Naive thymus-derived CD4-positive, alpha-beta T cell (primary cell): ENCODE results near the gene LINGO1. TPM values are rescaled to one million over a fixed set of nuclear protein-coding genes. Genes with fewer than 3 reads are reported as not detected.

Experiments used
- ATAC-seq: fragments of 150-1000 bp; cut with Tn5 transposase; 2 replicates; pipeline ENCODE4 v1.10.0; 2021; ENCODE audit warnings: mild to moderate bottlenecking, moderate library complexity
- CTCF ChIA-PET: fragments of 350-600 bp; sonication (Branson Sonifier 250); formaldehyde crosslinking; loops from one replicate; lab custom pipeline; 2021; ENCODE audit warnings: antibody characterized with exemption; lab: Charles Lee
- POLR2A ChIA-PET: fragments of 350-600 bp; sonication (Branson Sonifier 250); formaldehyde crosslinking; loops from one replicate; lab custom pipeline; 2021; ENCODE audit warnings: antibody characterized with exemption, inconsistent platforms; lab: Charles Lee
- DNase-seq, 9 donors: peaks; one replicate each; pipeline versions ENCODE4 v3.0.0 to v3.0.0-alpha.2; 2020 to 2022; ENCODE audit warnings: mixed read lengths in 1 of 9
- H3K27ac ChIP-seq: one replicate; pipeline ENCODE4 v1.7.0; 2013; ENCODE audit warnings: mild to moderate bottlenecking, low read depth, low read length, moderate library complexity
- H3K27me3 ChIP-seq, 2 donors: one replicate each; pipeline ENCODE4 v1.7.0; 2013; ENCODE audit warnings: low read length in 2 of 2, mild to moderate bottlenecking in 2 of 2, moderate library complexity in 2 of 2; ENCODE audit not compliant: control insufficient read depth in 2 of 2, insufficient read depth in 2 of 2
- H3K36me3 ChIP-seq, 3 experiments: 1 replicate in 2 of 3; 2 replicates in 1 of 3; pipeline ENCODE4 v1.7.0; 2013; ENCODE audit warnings: low read length in 3 of 3, mild to moderate bottlenecking in 3 of 3, moderate library complexity in 1 of 3; ENCODE audit not compliant: insufficient read depth in 3 of 3, control insufficient read depth in 2 of 3
- H3K4me1 ChIP-seq, 2 donors: one replicate each; pipeline ENCODE4 v1.7.0; 2013; ENCODE audit warnings: low read length in 2 of 2, mild to moderate bottlenecking in 2 of 2, moderate library complexity in 1 of 2; ENCODE audit not compliant: control insufficient read depth in 2 of 2, insufficient read depth in 2 of 2
- H3K4me3 ChIP-seq: 2 replicates; pipeline ENCODE4 v1.7.0; 2013; ENCODE audit warnings: mild to moderate bottlenecking, low read length
- H3K9me3 ChIP-seq, 3 experiments: 1 replicate in 2 of 3; 2 replicates in 1 of 3; pipeline ENCODE4 v1.7.0; 2013; ENCODE audit warnings: low read length in 3 of 3; ENCODE audit not compliant: control insufficient read depth in 2 of 3
- H3K27ac Mint-ChIP-seq, 9 donors: one replicate each; pipeline ENCODE4 v1.8.0; 2020 to 2022; ENCODE audit warnings: mixed read lengths in 9 of 9, mild to moderate bottlenecking in 8 of 9, moderate library complexity in 5 of 9, inconsistent platforms in 2 of 9
- H3K27me3 Mint-ChIP-seq, 5 donors: one replicate each; pipeline ENCODE4 v1.8.0; 2021 to 2022; ENCODE audit warnings: mixed read lengths in 5 of 5, mild to moderate bottlenecking in 1 of 5
- H3K36me3 Mint-ChIP-seq, 5 donors: one replicate each; pipeline ENCODE4 v1.8.0; 2020 to 2022; ENCODE audit warnings: mixed read lengths in 5 of 5, mild to moderate bottlenecking in 3 of 5, inconsistent platforms in 1 of 5
- H3K4me1 Mint-ChIP-seq, 7 donors: one replicate each; pipeline ENCODE4 v1.8.0; 2020 to 2022; ENCODE audit warnings: mixed read lengths in 7 of 7, mild to moderate bottlenecking in 3 of 7, inconsistent platforms in 1 of 7
- H3K4me3 Mint-ChIP-seq, 10 donors: one replicate each; pipeline ENCODE4 v1.8.0; 2020 to 2022; ENCODE audit warnings: mild to moderate bottlenecking in 10 of 10, mixed read lengths in 10 of 10, moderate library complexity in 6 of 10, inconsistent platforms in 2 of 10
- H3K9me3 Mint-ChIP-seq, 11 donors: one replicate each; pipeline ENCODE4 v1.8.0; 2020 to 2022; ENCODE audit warnings: mixed read lengths in 11 of 11, mild to moderate bottlenecking in 4 of 11, inconsistent platforms in 1 of 11, moderate library complexity in 1 of 11
- intact Hi-C, 2 donors: fragments of 100-400 bp; cut with micrococcal nuclease; formaldehyde crosslinking; loops; one replicate each; pipeline ENCODE4 v1.15.1; 2023
- polyA plus RNA-seq, 2 donors: library from polyadenylated mRNA; unstranded; fragments of 300-500 nt; fragmentation: Illumina TruSeq; gene quantifications; one replicate each; pipeline ENCODE4 v1.2.3, GENCODE V29; 2021
- total RNA-seq, 6 experiments: library from RNA in 5 of 6; stranded (reverse) in 5 of 6; gene quantifications; 1 replicate in 5 of 6; 2 replicates in 1 of 6; pipeline ENCODE4 v1.2.3 and lab custom pipeline; 2021 to 2026

Gene LINGO1
- total and polyA plus RNA-seq, 7 experiments from 2014 or later: not detected

DNA sequence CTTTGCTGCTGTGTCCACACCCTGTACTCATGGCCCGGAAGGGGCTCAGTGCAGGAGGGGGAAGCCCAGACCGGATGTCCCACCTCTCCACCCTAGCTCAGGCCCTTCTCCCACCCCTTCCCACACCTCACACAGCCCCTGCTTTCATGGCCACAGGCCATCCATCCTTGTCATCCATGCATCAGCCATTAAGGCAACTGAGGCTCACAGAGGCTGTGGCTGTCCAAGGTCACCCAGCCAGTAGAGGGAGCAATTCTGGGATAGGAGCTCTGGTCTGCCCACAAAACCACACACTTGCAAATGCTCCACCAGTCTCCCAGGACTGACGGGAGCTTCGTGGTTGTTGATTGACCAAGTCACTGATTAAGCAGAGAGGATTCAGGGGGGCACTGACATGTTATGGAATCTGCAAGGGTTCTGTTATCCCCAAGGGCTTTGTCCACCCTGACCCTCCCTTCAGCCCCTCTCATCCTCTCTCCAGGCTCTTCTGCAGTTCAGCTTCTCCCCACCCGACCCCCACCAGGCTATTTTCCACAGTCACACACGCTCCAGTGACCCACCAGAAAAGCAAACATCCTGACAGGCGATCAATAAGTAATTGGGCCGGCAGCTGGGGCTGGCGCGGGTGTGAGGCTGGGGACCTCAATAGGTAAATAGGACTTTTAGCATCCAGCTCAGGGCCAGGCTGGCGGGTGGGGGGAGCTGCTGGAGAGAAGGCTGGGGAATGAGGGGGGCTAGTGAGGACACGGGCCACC, 15.1 kb downstream of the LINGO1 start:
- Mint-ChIP-seq H3K4me1 (no peaks in the 10 kb centered on the region), H3K36me3 (no peaks in the 10 kb centered on the region), H3K4me3 (no peak overlapping the region), H3K27me3 (peaks cover 0 to 5% (median 0%) of the 10 kb centered on the region in 5 donors), H3K9me3 (no peaks in the 10 kb centered on the region), H3K27ac (no peak overlapping the region)
- CTCF ChIA-PET: no interaction called here
- DNase-seq (no peak), ATAC-seq (no peak)
- intact Hi-C loops: no loop called here
- H3K4me3 ChIP-seq: no peak overlapping the region
- H3K27ac ChIP-seq: no peak overlapping the region
- H3K27me3 ChIP-seq: no peaks in the 10 kb centered on the region
- no peaks in the 10 kb centered on the region for H3K36me3 ChIP-seq
- H3K9me3 ChIP-seq: no peaks in the 10 kb centered on the region
- POLR2A ChIA-PET: no interaction called here
- H3K4me1 ChIP-seq: no peaks in the 10 kb centered on the region

DNA sequence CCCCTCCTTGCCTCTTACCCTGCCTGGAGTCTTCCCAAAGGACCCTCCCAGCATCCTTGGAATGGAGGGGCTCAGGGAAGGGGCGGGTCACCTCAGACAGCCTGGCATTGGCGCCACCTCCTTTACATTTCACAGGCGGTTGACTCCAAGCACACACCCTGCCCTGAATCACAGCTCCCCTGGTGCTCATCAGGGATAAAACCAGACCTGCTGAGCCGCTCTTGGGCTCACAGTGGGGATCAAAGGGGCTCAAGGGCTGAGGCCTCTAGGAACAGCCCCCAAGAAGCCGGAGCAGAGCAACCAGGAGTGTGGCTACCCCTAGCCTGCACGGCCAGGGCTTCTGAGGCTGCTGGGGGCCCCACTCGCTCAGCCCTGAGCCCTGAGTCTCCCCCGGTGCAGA, 16.6 kb downstream of the LINGO1 start:
- Histone ChIP-seq H3K9me3 (no peaks in the 10 kb centered on the region), H3K4me3 (no peak overlapping the region), H3K27me3 (no peaks in the 10 kb centered on the region), H3K36me3 (no peaks in the 10 kb centered on the region), H3K4me1 (no peaks in the 10 kb centered on the region), H3K27ac (no peak overlapping the region)
- ChIA-PET POLR2A (no interaction called here), CTCF (no interaction called here)
- H3K4me1 Mint-ChIP-seq: no peaks in the 10 kb centered on the region
- ATAC-seq (no peak), DNase-seq (no peak)
- no peaks in the 10 kb centered on the region for H3K36me3 Mint-ChIP-seq
- no peak overlapping the region for H3K4me3 Mint-ChIP-seq
- no peaks in the 10 kb centered on the region for H3K9me3 Mint-ChIP-seq
- no peak overlapping the region for H3K27ac Mint-ChIP-seq
- intact Hi-C loops: no loop called here
- H3K27me3 Mint-ChIP-seq: peaks cover 0 to 5% (median 0%) of the 10 kb centered on the region in 5 donors

DNA sequence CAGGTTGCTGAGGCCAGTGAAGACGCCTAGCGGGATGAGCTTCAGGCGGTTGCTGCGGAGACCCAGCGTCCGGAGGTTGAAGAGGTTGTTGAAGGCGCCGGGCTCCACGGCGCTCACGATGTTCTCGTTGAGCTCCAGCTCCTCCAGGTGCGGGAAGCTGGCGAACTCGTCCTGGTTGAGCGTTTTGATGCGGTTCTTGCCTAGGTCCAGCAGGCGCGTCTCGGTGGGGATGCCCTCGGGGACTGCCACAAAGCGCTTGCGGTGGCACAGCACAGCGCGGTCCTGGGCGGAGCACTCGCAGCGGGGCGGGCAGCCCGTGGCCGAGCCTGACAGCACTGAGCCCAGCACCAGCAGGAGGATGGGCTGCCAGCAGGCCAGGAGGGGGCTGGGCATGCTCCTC, 17.2 kb downstream of the LINGO1 start:
- ATAC-seq: no peak
- no peaks in the 10 kb centered on the region for H3K9me3 ChIP-seq
- H3K27ac ChIP-seq: no peak overlapping the region
- Mint-ChIP-seq H3K4me1 (no peaks in the 10 kb centered on the region), H3K36me3 (no peaks in the 10 kb centered on the region), H3K27me3 (peaks cover 0 to 5% (median 0%) of the 10 kb centered on the region in 5 donors), H3K27ac (no peak overlapping the region), H3K4me3 (no peak overlapping the region), H3K9me3 (no peaks in the 10 kb centered on the region)
- no peaks in the 10 kb centered on the region for H3K4me1 ChIP-seq
- intact Hi-C loops: no loop called here
- H3K27me3 ChIP-seq: no peaks in the 10 kb centered on the region
- ChIA-PET POLR2A (no interaction called here), CTCF (no interaction called here)
- no peak overlapping the region for H3K4me3 ChIP-seq
- no peaks in the 10 kb centered on the region for H3K36me3 ChIP-seq
- no peak for DNase-seq

DNA sequence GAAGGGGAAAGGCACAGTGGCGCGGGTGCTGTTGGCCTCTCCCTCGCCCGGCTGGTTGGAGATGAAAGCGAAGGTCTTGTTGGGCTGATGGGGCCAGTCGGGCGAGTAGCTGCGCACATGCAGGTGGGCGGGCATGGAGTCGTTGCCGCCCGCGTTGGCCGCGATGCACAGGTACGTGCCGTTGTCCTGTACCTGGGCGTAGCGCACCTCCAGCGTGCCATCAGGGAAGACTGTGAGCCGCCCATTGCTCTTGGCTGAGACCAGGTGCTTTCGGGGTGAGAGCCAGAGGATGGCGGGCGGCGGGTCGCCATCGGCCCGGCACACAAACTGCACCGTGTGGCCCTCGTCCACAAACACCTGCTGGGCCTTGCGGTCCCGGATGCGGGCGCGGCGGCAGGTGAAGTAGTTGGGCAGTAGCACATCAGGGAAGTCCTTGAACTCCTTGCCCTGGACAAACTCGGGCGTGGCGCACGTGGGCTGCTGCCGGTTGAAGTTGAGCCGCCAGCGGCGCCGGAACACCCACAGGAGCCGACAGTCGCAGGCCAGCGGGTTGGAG, 18.4 kb downstream of the LINGO1 start:
- intact Hi-C loops: no loop called here
- H3K36me3 Mint-ChIP-seq: no peaks in the 10 kb centered on the region
- Histone ChIP-seq H3K27ac (no peak overlapping the region), H3K36me3 (no peaks in the 10 kb centered on the region), H3K4me3 (no peak overlapping the region), H3K9me3 (no peaks in the 10 kb centered on the region), H3K4me1 (no peaks in the 10 kb centered on the region), H3K27me3 (no peaks in the 10 kb centered on the region)
- H3K9me3 Mint-ChIP-seq: no peaks in the 10 kb centered on the region
- no peak for DNase-seq
- no peak overlapping the region for H3K27ac Mint-ChIP-seq
- no peak overlapping the region for H3K4me3 Mint-ChIP-seq
- no peak for ATAC-seq
- H3K4me1 Mint-ChIP-seq: no peaks in the 10 kb centered on the region
- peaks cover 0 to 5% (median 0%) of the 10 kb centered on the region in 5 donors for H3K27me3 Mint-ChIP-seq
- ChIA-PET POLR2A (no interaction called here), CTCF (no interaction called here)

DNA sequence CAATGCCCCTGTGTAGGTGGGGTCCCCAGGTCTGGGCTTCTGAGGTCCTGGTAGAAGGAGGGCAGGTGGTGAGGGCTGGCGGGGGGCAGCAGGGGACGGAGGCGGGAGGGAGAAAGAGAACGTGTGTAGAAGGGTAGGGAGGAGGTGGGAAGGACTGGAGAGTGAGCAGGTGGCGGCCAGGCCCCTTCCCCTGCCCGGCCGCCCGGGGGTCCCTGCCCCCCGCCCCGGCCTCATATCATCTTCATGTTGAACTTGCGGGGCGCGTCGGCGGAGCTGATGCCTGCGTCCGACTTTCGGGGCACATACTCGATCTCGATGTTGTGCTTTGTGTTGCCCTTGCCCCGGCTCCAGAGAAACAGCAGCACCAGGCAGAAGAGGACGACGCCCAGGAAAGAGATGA, 18.9 kb downstream of the LINGO1 start:
- ChIA-PET CTCF (no interaction called here), POLR2A (no interaction called here)
- Histone ChIP-seq H3K27me3 (no peaks in the 10 kb centered on the region), H3K4me3 (no peak overlapping the region), H3K4me1 (no peaks in the 10 kb centered on the region), H3K9me3 (no peaks in the 10 kb centered on the region), H3K27ac (no peak overlapping the region), H3K36me3 (no peaks in the 10 kb centered on the region)
- intact Hi-C loops: no loop called here
- Mint-ChIP-seq H3K36me3 (no peaks in the 10 kb centered on the region), H3K4me1 (no peaks in the 10 kb centered on the region), H3K9me3 (no peaks in the 10 kb centered on the region), H3K4me3 (no peak overlapping the region), H3K27ac (no peak overlapping the region), H3K27me3 (peaks cover 0 to 4% (median 0%) of the 10 kb centered on the region in 5 donors)
- ATAC-seq (no peak), DNase-seq (no peak)

DNA sequence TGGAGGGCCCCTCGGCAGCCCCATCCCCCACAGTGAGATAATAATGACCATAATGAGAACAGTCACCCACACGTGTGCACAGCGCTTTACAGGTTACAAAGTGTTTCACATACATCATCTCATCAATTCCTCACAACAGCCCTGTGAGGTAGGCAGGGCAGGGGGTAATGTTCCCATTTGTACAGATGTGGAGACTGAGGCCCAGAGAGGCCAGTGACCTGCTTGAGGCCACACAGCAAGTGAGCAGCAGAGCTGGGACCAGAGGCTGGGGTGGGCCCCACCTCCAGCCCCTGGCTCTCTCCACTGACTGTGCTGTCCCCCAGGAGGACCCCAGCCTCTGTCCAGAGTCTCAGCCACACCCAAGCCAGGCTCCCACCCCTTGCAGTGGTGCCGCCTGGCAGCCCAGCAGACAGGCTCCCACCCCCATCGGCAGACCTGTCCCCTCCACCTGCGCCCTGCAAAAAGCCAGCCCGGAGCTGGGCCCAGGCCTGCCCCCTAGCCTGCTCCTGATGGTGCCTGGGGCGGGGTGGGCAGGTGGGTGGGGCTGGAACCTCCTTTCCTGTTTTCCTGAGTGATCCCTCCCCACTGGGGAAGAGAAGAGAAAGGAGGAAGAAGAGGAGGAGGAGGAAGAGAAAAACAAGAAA, 19.6 kb downstream of the LINGO1 start:
- Mint-ChIP-seq H3K27ac (no peak overlapping the region), H3K4me1 (no peaks in the 10 kb centered on the region), H3K4me3 (no peak overlapping the region), H3K36me3 (no peaks in the 10 kb centered on the region), H3K9me3 (no peaks in the 10 kb centered on the region), H3K27me3 (peaks cover 0 to under 1% (median 0%) of the 10 kb centered on the region in 5 donors)
- Histone ChIP-seq H3K27ac (no peak overlapping the region), H3K27me3 (no peaks in the 10 kb centered on the region), H3K4me1 (no peaks in the 10 kb centered on the region), H3K36me3 (no peaks in the 10 kb centered on the region), H3K4me3 (no peak overlapping the region), H3K9me3 (no peaks in the 10 kb centered on the region)
- intact Hi-C loops: no loop called here
- CTCF ChIA-PET: no interaction called here
- no peak for DNase-seq
- POLR2A ChIA-PET: no interaction called here
- ATAC-seq: no peak

DNA sequence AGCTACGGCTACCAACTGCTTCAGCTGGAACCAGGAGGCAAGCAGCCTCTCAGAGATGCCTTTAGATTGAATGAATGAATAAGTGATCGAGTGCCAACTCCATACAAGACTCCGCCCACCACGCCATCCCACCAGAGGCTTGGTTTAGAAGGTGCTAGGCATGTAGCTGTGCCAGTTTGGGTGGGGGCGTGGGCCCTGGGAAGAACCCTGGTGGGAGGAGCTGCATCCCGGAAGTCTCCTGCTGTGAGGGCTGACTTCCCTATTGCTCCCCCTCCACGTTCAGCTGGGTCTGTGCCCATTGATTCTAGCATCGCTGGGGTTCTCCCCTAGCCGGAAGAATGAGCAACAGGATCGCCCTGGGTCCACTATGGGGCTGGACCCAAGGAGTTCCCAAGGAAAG, 20.9 kb downstream of the LINGO1 start:
- POLR2A ChIA-PET: no interaction called here

More for the DNA sequence above, 20.9 kb downstream of the LINGO1 start:
- intact Hi-C loops: no loop called here
- H3K9me3 Mint-ChIP-seq: no peaks in the 10 kb centered on the region
- Histone ChIP-seq H3K9me3 (no peaks in the 10 kb centered on the region), H3K4me3 (no peak overlapping the region), H3K27me3 (no peaks in the 10 kb centered on the region), H3K36me3 (no peaks in the 10 kb centered on the region), H3K4me1 (no peaks in the 10 kb centered on the region), H3K27ac (no peak overlapping the region)
- H3K27ac Mint-ChIP-seq: no peak overlapping the region
- CTCF ChIA-PET: no interaction called here
- no peaks in the 10 kb centered on the region for H3K27me3 Mint-ChIP-seq
- ATAC-seq (no peak), DNase-seq (no peak)
- no peaks in the 10 kb centered on the region for H3K4me1 Mint-ChIP-seq
- H3K4me3 Mint-ChIP-seq: no peak overlapping the region
- H3K36me3 Mint-ChIP-seq: no peaks in the 10 kb centered on the region
